ENCODE measurements around the gene PMAIP1. TPM values are rescaled to one million over a fixed set of nuclear protein-coding genes. Genes with fewer than 3 reads are reported as not detected.

Gene PMAIP1
- total and polyA plus RNA-seq, 4 donors: 1.1 to 1.9 (median 1.3) TPM

DNA sequence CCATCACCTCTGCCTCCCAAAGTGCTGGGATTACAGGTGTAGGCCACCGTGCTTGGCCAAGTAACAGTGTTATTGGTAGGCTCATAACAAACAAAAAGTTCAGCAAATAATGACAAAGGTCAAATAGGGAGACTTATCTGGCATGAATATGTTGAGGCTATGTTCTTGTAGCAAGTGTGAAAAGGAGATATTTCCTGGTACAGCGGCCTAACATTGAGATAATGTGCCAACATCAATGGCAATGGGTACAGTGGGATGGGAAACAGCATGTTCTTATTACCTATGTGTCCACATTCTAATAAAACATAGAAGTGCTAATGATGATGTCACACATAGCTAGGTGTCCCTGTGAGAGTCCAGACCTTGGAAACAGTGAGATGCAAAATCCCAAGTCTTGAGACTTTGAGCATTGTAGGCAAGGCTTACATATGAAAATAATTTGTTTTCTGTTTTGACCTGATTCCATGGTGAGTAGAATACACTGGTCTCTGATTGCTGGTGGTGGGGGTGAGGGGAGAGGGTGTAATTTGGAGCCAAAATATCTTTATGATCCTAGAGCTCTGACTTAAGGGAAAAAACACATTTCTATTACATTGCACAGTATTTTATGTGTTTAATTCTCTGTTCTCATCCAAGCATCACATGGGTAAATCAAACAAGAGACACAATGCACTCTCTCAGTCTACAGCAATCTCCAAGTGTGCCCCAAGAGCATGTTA is 33.1 kb upstream of the PMAIP1 start:
- no peaks in the 10 kb centered on the region for H3K27me3 ChIP-seq (ENCODE audit: control insufficient read depth, insufficient read depth, low read length)
- no peaks in the 10 kb centered on the region for H3K36me3 ChIP-seq (ENCODE audit: control insufficient read depth, insufficient read depth, low read length)
- H3K4me1 ChIP-seq (ENCODE audit: control insufficient read depth, insufficient read depth, low read length): no peaks in the 10 kb centered on the region
- no peak for DNase-seq (ENCODE audit: low read depth in 4 of 6, low spot score in 6 of 6)
- H3K9me3 ChIP-seq (ENCODE audit: control insufficient read depth, insufficient read depth, low read length): no peaks in the 10 kb centered on the region
- no CpG with 5 or more reads among the region's 2 CpGs for WGBS (ENCODE audit: insufficient coverage)
- no peak overlapping the region for H3K4me3 ChIP-seq (ENCODE audit: low read depth, low read length)
- no peak overlapping the region for H3K27ac ChIP-seq (ENCODE audit: low read depth, low read length)

DNA sequence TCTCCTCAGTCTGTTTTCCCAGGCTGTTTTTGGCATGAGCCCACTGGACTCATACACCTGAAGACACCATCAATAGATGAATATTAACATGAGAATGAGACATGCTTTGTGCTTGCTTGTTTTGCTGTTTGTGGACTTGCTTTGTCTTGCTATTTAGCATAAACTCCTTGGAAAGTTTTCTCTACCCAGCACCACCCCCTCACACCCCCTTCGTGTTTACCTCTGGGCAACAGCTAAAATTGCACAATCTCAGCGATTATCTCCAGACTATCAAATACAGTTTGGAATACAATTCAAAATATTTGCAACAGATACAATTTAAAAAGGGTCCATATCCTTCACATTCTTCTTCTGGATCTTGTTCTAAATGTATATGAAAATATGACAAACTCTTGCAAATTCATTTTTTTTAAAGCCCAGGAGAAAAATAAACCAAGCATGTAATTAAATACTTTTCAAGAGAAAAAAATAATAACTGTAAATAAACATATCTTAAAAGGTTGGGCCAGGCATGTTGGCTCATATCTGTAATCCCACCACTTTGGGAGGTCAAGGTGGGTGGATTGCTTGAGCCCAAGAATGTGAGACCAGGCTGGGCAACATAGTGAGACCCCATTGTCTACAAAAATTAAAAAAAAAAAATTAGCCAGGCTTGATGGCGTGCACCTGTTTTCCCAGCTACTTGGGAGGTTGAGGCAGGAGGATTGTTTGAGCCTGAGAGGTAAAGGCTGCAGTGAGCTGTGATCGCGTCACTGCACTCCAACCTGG is 32.3 kb upstream of the PMAIP1 start:
- Histone ChIP-seq H3K27ac (ENCODE audit: low read depth, low read length) (no peak overlapping the region), H3K4me1 (ENCODE audit: control insufficient read depth, insufficient read depth, low read length) (no peaks in the 10 kb centered on the region), H3K9me3 (ENCODE audit: control insufficient read depth, insufficient read depth, low read length) (no peaks in the 10 kb centered on the region), H3K36me3 (ENCODE audit: control insufficient read depth, insufficient read depth, low read length) (no peaks in the 10 kb centered on the region), H3K27me3 (ENCODE audit: control insufficient read depth, insufficient read depth, low read length) (no peaks in the 10 kb centered on the region), H3K4me3 (ENCODE audit: low read depth, low read length) (no peak overlapping the region)
- DNase-seq (ENCODE audit: low read depth in 4 of 6, low spot score in 6 of 6): no peak
- WGBS (ENCODE audit: insufficient coverage): 32% methylated on average over 2 of the region's 5 CpGs

DNA sequence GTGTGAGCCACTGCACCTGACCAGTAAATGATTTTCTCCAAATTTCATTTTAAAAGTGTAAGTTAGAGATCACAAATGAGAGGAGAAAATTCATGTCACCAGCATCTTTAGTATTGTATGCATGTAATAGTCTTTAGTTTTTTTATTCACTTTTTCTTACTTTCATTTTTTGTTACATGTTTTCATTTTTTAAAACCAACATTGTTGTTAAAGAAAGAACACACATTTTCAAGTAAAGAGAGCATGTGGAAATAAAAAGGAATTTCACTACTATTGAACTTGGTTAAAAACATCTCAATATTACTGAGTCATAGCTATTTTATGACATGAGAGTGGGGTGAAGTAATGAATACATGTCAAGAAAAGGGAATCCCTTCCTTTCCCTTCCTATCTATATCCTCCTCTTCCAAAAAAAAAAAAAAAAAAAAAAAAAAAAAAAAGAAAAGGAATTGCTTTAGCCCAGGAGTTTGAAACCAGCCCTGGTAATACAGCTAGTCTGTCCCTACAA is 29.1 kb upstream of the PMAIP1 start:
- H3K27ac ChIP-seq (ENCODE audit: low read depth, low read length): no peak overlapping the region
- no peaks in the 10 kb centered on the region for H3K36me3 ChIP-seq (ENCODE audit: control insufficient read depth, insufficient read depth, low read length)
- H3K9me3 ChIP-seq (ENCODE audit: control insufficient read depth, insufficient read depth, low read length): no peaks in the 10 kb centered on the region
- H3K27me3 ChIP-seq (ENCODE audit: control insufficient read depth, insufficient read depth, low read length): no peaks in the 10 kb centered on the region
- no peaks in the 10 kb centered on the region for H3K4me1 ChIP-seq (ENCODE audit: control insufficient read depth, insufficient read depth, low read length)
- H3K4me3 ChIP-seq (ENCODE audit: low read depth, low read length): no peak overlapping the region
- no peak for DNase-seq (ENCODE audit: low read depth in 4 of 6, low spot score in 6 of 6)

DNA sequence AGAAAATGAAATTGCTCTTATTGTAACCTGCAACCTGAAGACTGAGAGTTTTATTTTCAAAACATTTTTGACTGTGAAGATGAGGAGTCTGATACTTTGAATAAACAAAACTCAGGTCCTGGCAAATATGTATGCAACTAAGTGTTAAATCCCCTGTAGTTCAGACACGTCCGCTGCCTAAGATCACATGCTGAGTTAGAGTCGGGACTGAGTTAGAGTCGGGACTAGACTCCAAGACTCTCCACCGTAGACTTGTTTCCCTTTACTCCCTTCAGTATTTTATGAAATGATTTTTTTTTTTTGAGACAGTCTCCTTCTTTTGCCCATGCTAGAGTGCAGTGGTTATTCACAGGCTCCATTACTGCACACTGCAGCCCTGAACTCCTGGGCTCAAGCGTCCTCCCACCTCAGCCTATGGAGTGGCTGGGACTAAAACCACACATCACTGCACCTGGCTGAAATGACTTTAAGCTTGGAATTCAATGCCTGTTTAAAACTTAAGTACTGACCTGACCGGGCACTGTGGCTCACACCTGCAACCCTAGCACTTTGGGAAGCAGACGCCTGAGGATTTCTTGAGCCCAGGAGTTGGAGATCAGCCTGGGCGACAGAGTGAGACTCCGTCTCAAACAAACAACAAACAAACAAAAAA is 28.0 kb upstream of the PMAIP1 start:
- no peak overlapping the region for H3K27ac ChIP-seq (ENCODE audit: low read depth, low read length)
- 51% methylated on average over 4 of the region's 10 CpGs for WGBS (ENCODE audit: insufficient coverage)

DNA sequence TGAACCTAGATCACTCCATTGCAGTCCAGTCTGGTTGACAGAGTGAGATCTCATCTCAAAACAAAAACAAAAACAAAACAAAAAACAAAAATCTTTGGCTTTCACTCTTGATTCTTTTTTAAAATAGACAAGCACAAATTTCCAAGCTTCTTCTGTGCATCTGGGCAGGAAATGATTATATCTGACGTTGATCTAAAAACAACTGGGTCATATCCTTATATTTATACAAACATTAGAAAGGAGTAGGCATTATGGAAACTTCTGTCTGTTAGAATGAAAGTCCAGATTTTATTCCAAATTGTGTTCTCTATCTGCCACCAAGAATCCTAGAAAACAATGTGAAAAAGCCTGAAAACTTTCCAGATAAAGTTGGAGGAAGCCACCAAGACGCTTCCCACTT is 26.2 kb upstream of the PMAIP1 start:
- Histone ChIP-seq H3K27ac (ENCODE audit: low read depth, low read length) (no peak overlapping the region), H3K36me3 (ENCODE audit: control insufficient read depth, insufficient read depth, low read length) (no peaks in the 10 kb centered on the region), H3K27me3 (ENCODE audit: control insufficient read depth, insufficient read depth, low read length) (no peaks in the 10 kb centered on the region), H3K4me1 (ENCODE audit: control insufficient read depth, insufficient read depth, low read length) (no peaks in the 10 kb centered on the region), H3K9me3 (ENCODE audit: control insufficient read depth, insufficient read depth, low read length) (no peaks in the 10 kb centered on the region), H3K4me3 (ENCODE audit: low read depth, low read length) (no peak overlapping the region)
- no peak for DNase-seq (ENCODE audit: low read depth in 4 of 6, low spot score in 6 of 6)
- no CpG with 5 or more reads among the region's 2 CpGs for WGBS (ENCODE audit: insufficient coverage)

More for the DNA sequence above, 28.0 kb upstream of the PMAIP1 start:
- Histone ChIP-seq H3K4me3 (ENCODE audit: low read depth, low read length) (no peak overlapping the region), H3K27me3 (ENCODE audit: control insufficient read depth, insufficient read depth, low read length) (no peaks in the 10 kb centered on the region), H3K36me3 (ENCODE audit: control insufficient read depth, insufficient read depth, low read length) (no peaks in the 10 kb centered on the region), H3K4me1 (ENCODE audit: control insufficient read depth, insufficient read depth, low read length) (no peaks in the 10 kb centered on the region), H3K9me3 (ENCODE audit: control insufficient read depth, insufficient read depth, low read length) (no peaks in the 10 kb centered on the region)
- DNase-seq (ENCODE audit: low read depth in 4 of 6, low spot score in 6 of 6): no peak

DNA sequence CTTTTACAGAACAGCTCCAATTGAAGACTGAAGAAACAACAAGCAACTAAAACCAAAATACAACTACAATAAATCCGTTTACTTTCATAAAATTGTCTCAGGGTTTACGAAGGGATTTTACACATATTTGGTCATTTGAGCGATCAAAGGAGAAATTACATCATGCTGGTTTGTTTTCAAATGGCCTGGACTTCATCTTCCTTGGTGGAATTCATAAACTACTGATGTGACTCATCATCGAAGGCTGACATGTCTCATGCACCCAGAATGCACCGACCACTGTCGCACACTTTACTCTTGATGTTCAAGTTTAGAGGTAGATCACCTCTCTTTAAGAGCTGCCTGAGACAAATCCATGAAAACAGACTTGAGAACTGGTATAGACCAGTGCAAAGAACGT is 25.6 kb upstream of the PMAIP1 start:
- no peaks in the 10 kb centered on the region for H3K36me3 ChIP-seq (ENCODE audit: control insufficient read depth, insufficient read depth, low read length)
- WGBS (ENCODE audit: insufficient coverage): no CpG with 5 or more reads among the region's 7 CpGs
- no peaks in the 10 kb centered on the region for H3K9me3 ChIP-seq (ENCODE audit: control insufficient read depth, insufficient read depth, low read length)
- no peaks in the 10 kb centered on the region for H3K27me3 ChIP-seq (ENCODE audit: control insufficient read depth, insufficient read depth, low read length)
- H3K27ac ChIP-seq (ENCODE audit: low read depth, low read length): no peak overlapping the region
- no peaks in the 10 kb centered on the region for H3K4me1 ChIP-seq (ENCODE audit: control insufficient read depth, insufficient read depth, low read length)
- DNase-seq (ENCODE audit: low read depth in 4 of 6, low spot score in 6 of 6): no peak
- H3K4me3 ChIP-seq (ENCODE audit: low read depth, low read length): no peak overlapping the region

DNA sequence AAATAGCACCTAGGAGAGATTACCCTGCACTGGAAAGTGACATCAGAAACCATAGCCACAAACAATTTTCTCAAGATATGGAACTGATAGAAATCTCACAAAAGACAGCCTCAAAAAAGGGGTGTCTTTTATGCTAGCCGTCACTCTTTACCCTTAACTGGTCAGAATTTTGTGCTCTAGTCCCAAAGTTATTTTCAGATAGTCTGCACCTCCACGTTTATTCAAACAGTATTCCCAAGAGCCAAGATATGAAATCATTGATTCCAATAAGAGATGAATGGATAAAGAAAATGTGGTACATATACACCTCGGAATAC is 23.5 kb upstream of the PMAIP1 start:
- H3K4me3 ChIP-seq (ENCODE audit: low read depth, low read length): no peak overlapping the region
- no peaks in the 10 kb centered on the region for H3K27me3 ChIP-seq (ENCODE audit: control insufficient read depth, insufficient read depth, low read length)
- no peaks in the 10 kb centered on the region for H3K4me1 ChIP-seq (ENCODE audit: control insufficient read depth, insufficient read depth, low read length)
- WGBS (ENCODE audit: insufficient coverage): no CpG with 5 or more reads among the region's 3 CpGs
- DNase-seq (ENCODE audit: low read depth in 4 of 6, low spot score in 6 of 6): no peak
- H3K36me3 ChIP-seq (ENCODE audit: control insufficient read depth, insufficient read depth, low read length): no peaks in the 10 kb centered on the region
- H3K27ac ChIP-seq (ENCODE audit: low read depth, low read length): no peak overlapping the region
- no peaks in the 10 kb centered on the region for H3K9me3 ChIP-seq (ENCODE audit: control insufficient read depth, insufficient read depth, low read length)

DNA sequence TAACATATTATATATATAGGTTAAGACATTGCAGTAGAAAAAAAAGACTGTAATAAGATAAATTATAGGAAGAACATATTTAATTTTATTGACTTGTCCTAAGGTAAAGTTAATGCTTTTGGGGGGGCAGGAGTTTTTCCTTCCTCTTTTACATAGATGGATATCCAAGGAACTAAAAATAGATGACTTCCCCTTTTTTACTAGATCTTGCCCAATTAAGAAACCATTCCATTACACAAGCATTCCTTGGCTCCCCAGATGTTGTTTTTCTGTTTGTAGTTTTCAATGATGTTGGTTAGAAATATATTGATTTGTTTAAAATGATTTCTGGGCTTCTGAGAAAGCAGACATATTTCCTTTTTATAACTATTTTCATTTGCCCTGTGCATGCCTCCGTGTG is 22.4 kb upstream of the PMAIP1 start:
- Histone ChIP-seq H3K27me3 (ENCODE audit: control insufficient read depth, insufficient read depth, low read length) (no peaks in the 10 kb centered on the region), H3K27ac (ENCODE audit: low read depth, low read length) (no peak overlapping the region), H3K4me1 (ENCODE audit: control insufficient read depth, insufficient read depth, low read length) (peaks cover 3% of the 10 kb centered on the region), H3K36me3 (ENCODE audit: control insufficient read depth, insufficient read depth, low read length) (no peaks in the 10 kb centered on the region), H3K9me3 (ENCODE audit: control insufficient read depth, insufficient read depth, low read length) (no peaks in the 10 kb centered on the region), H3K4me3 (ENCODE audit: low read depth, low read length) (no peak overlapping the region)
- no CpG with 5 or more reads among the region's 1 CpG for WGBS (ENCODE audit: insufficient coverage)
- no peak for DNase-seq (ENCODE audit: low read depth in 4 of 6, low spot score in 6 of 6)

DNA sequence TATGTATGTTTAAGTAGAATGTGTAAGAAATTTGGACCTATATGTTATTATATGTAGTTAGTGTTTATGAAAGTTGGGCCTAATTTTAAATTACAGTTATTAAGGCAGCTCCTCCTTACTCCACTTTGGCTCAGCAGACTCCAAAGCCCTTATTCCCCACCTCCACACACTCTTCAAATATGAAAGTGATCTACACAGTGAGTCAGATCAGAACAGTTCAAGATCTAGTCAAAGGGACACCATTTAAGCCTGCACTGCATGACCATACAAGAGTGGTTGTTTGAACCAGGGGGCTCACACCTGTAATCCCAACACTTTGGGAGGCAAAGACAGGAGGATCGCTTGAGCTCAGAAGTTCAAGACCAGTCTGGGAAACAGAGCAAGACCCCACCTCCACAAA is 21.2 kb upstream of the PMAIP1 start:
- H3K36me3 ChIP-seq (ENCODE audit: control insufficient read depth, insufficient read depth, low read length): no peaks in the 10 kb centered on the region
- no peaks in the 10 kb centered on the region for H3K9me3 ChIP-seq (ENCODE audit: control insufficient read depth, insufficient read depth, low read length)
- H3K4me1 ChIP-seq (ENCODE audit: control insufficient read depth, insufficient read depth, low read length): peaks cover 3% of the 10 kb centered on the region
- no CpG with 5 or more reads among the region's 1 CpG for WGBS (ENCODE audit: insufficient coverage)
- no peak for DNase-seq (ENCODE audit: low read depth in 4 of 6, low spot score in 6 of 6)
- no peaks in the 10 kb centered on the region for H3K27me3 ChIP-seq (ENCODE audit: control insufficient read depth, insufficient read depth, low read length)
- no peak overlapping the region for H3K27ac ChIP-seq (ENCODE audit: low read depth, low read length)
- no peak overlapping the region for H3K4me3 ChIP-seq (ENCODE audit: low read depth, low read length)
